GM12873 (cell line): ENCODE data around the gene PTCD1.

ENCODE experiments used
- TF ChIP-seq, protein P1 (sequence below): IDR thresholded peaks from 2 replicates; pipeline ENCODE4 v1.5.1; 2012; ENCODE audit warnings: low read depth, mild to moderate bottlenecking, moderate library complexity, low read length, control low read depth; ENCODE audit not compliant: insufficient read depth; ENCODE audit errors: missing control alignments

The PTCD1 gene

GRCh38 chr7:99368750-99369389 lies 69.7 kb downstream of the PTCD1 start:
- TF ChIP-seq, protein P1, sequence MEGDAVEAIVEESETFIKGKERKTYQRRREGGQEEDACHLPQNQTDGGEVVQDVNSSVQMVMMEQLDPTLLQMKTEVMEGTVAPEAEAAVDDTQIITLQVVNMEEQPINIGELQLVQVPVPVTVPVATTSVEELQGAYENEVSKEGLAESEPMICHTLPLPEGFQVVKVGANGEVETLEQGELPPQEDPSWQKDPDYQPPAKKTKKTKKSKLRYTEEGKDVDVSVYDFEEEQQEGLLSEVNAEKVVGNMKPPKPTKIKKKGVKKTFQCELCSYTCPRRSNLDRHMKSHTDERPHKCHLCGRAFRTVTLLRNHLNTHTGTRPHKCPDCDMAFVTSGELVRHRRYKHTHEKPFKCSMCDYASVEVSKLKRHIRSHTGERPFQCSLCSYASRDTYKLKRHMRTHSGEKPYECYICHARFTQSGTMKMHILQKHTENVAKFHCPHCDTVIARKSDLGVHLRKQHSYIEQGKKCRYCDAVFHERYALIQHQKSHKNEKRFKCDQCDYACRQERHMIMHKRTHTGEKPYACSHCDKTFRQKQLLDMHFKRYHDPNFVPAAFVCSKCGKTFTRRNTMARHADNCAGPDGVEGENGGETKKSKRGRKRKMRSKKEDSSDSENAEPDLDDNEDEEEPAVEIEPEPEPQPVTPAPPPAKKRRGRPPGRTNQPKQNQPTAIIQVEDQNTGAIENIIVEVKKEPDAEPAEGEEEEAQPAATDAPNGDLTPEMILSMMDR, result no peak
